Measurements from ENCODE around the gene CHAD.

CHAD gene, protein sequence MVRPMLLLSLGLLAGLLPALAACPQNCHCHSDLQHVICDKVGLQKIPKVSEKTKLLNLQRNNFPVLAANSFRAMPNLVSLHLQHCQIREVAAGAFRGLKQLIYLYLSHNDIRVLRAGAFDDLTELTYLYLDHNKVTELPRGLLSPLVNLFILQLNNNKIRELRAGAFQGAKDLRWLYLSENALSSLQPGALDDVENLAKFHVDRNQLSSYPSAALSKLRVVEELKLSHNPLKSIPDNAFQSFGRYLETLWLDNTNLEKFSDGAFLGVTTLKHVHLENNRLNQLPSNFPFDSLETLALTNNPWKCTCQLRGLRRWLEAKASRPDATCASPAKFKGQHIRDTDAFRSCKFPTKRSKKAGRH

DNA sequence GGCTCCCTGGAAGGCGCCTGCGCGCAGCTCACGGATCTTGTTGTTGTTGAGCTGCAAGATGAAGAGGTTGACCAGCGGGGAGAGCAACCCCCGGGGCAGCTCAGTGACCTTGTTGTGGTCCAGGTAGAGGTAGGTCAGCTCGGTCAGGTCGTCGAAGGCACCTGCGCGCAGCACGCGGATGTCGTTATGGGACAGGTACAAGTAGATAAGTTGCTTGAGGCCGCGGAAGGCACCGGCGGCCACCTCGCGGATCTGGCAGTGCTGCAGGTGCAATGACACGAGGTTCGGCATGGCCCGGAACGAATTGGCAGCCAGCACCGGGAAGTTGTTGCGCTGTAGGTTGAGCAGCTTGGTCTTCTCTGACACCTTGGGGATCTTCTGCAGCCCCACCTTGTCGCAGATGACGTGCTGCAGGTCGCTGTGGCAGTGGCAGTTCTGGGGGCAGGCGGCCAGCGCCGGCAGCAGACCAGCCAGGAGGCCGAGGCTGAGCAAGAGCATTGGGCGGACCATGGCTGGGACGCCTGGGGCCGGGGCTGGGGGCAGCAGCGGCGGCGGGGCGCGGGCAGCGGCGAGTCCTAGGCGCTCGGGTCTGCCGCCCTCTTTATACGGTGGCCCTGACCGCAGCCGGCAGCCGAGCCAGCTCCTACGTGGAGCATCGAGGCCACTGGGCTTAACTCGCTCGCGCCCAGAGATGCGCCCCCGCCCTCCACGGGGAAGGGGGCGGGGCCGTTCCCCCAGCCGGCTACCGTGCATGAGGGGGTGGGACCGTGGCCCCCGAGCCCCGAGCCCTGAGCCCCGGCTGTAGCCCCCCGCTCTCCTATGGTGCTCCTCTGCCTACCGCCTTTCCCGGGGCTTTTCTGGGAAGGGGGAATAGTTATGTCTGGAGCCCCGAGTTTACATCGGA lies at the start of gene CHAD:
Gene CHAD, minus strand, starts transcription at position 577 of the 904 bp plus-strand sequence. Its CDS starts 67 bp downstream, at position 510.
- DNase-seq: no peak

DNA sequence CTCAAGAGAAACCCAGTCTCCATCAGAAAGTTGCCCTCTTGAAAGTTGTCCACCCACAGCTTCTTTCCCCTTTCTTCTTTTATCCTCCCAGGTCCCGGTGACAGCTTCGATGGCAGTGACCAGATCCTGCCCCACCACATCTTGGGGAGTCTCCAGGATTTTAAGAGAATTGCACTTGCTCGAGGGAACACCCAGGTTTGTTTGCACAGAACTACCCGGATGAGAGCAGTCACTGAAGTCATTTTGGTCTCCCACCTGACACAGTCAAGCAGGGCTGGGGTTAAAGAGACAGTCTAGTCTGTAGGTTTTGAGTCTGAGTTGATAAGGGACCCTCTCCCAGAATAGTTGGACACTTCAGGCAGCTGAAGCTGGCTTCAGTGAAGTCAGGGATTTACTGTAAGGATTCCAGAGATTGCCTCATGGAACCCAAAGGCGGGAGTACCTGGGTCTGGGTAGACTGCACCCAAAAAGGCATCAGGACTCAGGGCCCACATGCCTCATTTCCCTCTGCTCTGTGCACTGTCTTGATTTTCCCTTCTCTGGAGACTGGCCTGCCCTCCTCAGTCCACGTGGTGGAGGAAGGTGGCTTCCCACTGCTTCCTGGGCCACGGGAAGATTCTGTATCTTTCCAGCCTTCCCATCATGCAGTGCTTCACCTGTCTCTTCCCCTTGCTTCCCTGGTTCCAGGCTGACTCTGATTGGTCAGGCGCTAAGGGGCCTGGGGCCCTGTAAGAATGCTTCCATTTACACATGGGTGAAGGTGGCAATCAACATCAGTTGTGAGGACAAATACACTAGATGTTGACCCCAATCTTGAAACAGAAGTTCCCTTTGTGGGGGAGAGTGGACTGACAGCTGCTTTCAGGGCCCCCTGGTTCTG lies 49.1 kb upstream of the CHAD start:
- no peak for DNase-seq

DNA sequence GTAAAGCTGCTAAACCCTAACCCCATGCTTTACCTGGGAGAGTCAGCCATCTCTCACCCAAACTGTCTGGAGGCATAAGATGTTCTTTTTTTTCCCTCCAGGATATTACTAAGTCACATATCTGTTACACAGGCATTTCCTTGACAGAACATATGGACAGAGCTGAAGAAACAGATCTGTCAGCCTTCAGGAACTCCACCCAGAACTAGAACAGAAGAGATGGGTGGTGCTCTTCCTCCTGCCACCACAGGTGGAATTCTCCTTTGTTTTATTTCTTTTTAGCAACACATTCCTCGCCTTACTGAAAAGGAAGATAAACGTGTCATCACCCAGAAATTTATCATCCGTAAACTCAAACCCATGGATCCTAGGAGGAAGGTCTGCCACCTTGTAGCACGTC lies 48.3 kb upstream of the CHAD start:
- DNase-seq: no peak

DNA sequence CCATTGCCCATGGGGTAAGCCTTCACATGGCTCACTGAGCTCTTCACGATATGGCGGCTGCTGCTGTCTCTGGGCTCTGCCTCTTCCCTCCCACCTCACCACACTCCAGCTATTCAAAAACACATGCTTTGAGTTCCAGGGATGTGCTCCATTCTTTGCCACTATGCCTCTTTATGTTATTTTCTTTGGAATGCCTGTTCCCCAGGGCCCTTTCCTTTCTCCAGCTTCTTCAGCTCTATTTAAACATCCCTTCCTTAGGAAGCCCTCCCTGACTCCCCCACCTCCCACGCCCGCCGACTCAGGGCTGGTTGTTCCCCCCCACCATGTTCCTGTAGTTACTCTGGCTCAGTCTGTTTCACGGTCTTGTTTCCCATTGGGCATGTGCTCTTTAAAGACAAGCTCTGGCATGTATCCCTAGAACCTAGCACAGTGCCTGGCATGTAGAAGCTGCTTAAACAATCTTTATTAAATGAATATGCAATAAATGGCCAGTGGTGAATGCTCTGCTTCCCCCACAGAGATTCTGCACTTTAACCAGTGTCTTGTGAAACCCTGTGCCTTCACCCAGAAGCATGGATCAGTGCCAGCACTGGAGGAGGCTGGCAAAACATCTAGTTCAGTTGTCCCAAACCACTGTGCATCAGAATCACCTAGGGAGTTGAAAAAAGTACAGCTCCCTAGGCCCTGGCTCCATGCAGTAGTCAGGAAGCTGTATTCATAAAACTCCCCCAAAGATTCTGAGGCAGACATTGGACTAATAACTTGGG lies 46.4 kb upstream of the CHAD start:
- no peak for DNase-seq

DNA sequence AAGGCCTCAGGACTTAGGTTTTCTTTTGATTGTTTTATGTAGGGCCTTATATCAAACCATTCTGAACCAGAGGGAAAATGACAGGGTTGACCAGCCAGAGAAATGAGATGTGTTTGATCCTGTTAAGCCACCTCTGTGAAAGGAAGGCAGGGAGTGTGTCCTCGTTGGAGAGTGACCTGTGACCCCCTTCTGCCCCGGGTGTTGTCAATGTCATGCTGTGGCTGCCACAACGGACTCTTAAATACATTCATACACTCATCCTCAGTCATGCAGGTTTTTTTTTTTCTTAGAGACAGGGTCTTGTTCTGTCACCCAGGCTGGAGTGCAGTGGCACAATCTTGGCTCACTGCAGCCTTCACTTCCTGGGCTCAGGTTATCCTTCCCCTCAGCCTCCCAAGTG lies 45.7 kb upstream of the CHAD start:
- DNase-seq: no peak

DNA sequence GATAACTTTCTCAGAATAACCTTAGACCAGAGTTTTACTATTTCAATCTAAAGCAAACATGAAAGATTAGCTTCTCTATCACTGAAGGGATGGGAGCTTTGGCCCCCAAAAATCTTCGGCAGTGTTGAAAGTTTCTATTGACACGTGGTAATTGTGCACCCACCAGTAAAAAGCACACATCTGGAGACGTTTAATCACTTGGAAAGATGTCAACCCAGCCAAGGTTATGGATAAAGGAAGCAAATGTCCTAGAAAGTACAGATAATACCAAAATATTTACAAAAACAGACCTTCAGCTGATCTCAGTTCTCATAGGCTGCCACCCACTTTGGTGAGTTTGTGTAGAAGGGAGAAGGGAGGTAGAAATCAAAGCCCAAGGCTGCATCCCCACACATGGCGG lies 44.8 kb upstream of the CHAD start:
- DNase-seq: no peak

DNA sequence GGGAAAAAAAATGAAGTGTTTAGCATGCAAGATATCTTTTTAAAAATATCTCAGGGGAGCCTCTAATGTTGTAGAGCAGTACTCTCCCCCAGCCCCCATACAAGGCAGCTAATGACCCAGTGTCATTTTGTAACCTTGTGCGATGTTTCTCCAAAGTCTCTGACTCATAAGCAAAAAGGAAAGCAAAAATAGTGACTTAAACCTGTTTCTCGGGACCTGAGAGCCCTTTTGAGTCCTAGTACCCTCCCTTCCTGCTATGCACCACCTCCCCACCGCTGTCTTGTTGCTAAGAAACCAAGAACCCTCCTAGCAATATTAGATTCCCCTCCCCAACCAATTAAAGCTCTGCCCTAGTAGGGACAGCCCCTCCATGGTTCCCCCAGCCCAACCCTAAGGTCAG lies 42.4 kb upstream of the CHAD start:
- peak; percentile 72 for DNase-seq

DNA sequence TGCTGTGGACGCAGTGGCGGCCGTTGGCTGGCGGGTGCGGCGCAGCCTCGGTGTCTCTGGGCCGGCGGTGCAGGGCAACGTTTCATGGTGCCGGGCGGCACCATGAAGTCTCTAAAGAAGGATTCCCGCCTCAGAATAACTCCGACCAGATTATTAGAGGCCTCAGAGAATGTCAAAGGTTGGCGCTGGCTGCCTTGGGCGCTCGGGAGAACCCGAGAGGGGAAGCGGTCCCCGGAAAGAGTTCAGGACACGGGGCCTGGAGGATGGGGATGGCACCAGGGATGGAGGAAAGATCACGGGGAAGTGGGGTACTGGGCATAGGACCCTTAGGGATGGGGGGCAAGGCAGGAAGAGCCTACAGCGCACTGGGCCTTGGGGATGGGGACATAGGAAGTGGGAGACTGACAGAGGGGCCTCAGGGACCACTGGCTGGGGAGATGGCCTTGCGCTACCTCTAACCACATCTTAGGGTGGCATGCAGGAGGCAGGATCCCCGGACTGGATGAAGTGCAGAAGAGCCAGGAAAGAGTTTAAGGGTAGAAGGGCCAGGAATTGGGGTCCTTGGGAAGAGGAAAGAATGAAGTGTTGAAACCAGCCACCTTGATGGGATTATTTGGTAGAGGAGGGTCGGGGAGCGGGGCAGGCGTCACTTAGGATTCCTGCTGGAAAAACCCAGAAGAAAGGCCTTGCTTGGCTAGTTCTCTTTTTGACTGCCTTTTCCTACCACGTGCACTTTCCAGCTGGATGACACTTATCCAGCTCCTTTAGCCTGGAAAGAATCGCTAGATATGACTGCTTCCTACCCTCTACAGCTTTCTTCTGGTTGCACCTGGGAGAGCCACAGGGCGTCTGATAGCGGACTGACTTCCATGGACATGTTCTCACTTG lies 40.1 kb upstream of the CHAD start:
- no peak for DNase-seq

DNA sequence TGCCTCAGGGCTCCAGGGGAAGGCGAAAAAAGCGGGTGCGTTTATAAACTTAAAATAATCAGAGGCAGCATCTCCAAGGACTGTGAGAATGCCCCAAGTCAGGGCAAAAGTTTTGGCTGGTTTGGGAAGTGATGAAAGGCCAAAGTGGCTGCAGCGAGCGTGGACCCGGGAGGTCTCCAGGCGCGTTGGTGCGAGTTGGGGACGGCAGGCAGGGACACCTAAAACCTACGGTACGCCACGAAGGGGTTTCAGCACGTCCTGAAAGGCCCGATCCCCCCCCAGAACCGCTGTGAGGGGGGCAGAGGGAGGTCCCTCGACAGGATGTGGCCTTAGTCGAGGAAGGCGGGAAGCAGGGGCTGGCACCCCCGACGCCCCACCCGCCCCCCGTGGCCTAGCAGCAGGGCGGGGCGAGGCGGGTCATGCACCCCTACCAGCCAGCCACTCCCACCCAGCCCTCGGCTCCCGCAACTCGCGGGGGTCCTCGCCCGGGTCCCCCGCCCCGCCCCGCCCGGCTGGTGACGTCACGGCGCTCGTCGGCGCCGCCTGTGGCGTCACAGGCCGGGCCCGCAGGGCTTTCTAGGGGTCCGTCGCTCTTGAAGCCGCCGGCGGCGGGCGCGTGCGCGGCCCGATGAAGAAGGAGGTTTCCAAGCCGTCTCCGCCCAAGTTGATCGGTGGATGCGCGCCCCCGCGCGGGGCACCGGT lies 39.3 kb upstream of the CHAD start, which contains the start of gene MYCBPAP:
Gene MYCBPAP, plus strand, starts transcription at position 569 of the 702 bp plus-strand sequence. CDS start 236 bp downstream, outside the sequence.
- peak; percentile 88 for DNase-seq

DNA sequence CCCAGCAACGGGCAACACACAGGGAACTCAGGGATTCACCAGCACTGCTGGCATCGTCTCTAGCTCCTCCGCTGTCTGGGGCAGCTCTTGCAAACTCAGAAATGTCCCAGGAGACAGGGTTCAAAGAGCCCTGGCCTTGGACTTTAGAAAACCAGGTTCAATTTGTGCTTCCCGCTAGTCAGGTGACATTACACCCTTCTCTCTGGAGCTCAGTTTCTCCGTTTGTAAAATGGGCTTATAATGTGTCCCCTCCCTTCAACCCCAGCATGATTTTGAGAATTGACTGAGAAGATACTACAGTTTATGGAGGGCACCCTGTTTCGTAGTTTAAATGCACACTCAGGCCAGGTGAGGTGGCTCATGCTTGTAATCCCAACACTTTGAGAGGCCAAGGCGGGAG lies 37.6 kb upstream of the CHAD start:
- DNase-seq: no peak

DNA sequence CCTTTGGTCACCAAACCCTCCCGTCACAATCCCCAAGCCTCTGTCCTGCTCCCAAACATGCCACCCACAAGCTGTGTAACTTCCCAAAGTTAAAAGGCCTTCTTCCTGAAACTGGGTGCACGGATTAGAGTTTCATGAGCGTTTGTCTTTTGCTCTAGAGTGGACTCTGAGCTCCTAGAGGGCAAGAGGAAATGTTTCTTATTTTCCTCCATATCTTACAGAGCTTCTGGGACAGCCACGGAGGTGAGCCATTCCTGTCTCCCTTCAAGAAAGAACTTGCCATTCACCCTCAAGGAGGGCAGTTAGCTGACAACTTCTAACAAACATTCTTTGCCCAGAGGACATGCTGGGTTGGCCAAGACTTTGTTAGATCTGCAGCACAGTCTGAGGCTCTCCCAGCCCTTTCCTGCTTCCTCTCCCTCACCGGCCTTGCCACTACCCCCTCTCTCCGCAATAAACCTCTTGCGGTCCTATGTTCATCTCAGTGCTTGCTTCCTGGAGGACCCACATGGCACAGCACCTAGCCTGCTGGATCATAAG lies 37.0 kb upstream of the CHAD start:
- no peak for DNase-seq

DNA sequence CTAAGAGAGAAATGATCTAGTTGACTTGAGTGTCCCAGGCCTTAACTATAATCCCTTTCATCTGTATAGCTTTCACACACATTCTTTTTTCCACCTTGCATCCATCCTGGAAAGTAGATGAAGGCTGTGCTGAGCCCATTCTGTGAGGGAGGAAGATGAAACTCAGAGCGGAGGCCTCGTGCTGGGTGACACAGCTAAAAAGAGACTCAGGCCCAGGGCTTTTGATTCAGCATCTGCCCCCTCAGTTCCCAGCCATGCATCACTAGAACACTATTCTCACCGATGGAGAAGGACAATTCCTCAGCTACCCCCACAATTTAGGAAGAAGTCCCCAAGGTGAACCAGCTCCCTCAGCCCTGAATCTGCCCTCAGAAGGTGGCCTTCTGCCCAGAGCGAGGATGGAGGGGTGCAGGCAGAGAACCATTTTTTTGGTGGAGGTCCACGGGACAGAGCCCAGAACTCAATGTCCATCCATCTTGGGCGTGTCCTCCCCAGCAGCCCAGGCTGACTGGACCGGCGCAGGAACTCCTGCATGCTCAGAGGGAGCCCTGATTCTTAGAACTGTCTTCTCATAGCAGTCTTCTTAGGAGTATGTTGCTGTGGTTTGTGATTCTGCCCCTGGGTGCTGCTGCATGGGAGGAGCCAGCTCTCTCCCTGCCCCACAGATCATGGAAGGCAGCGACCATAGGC lies 33.8 kb upstream of the CHAD start:
- no peak for DNase-seq

DNA sequence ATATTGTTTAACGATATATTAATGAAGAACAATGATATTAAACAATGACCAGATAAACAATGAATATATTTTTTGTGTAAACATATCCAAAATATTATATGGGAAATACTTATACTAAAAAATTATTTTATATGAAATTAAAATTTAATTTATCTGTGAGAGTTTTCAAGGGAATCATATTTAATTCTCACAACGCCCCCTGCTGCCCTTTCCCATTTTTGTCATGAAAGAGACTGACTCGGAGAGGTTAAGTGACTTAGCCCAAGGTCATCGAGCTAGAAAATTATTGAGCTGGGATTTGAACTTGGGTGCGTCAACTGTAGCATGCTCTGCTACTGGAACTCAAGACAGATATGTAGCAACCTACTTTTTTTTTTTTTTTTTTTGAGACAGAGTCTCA lies 32.4 kb upstream of the CHAD start:
- peak; percentile 52 for DNase-seq

DNA sequence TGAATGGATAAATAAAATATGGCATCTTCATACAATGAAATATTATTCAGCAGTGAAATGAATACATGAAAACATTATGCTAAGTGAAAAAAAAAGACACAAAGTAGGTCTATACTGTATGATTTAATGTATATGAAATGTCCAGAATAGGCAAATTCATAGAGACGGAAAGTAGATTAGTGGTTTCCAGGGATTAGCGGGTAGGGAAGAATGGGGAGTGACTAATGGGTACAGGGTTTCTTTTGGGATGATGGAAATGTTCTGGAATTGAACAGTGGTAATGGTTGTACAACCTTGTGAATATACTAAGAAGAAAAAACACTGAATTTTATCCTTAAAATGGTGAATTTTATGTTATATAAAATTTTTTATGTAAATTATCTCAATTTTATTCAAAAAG lies 31.0 kb upstream of the CHAD start:
- DNase-seq: no peak

DNA sequence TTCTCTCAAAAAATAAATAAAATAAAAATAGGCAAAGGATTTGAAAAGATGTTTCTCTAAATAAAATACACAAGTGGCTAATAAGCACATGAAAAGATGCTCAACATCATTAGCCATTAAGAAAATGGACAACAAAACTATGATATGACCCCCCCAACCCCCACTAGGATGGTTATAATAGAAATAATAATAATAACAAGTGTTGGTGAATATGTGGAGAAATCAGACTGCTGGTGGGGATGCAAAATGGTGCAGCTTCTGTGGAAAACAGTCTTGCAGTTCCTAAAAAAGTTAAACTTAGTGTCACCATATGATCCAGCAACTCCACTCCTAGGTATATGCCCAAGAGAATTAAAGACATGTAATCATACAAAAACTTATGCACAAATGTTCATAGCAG lies 30.6 kb upstream of the CHAD start:
- DNase-seq: no peak

DNA sequence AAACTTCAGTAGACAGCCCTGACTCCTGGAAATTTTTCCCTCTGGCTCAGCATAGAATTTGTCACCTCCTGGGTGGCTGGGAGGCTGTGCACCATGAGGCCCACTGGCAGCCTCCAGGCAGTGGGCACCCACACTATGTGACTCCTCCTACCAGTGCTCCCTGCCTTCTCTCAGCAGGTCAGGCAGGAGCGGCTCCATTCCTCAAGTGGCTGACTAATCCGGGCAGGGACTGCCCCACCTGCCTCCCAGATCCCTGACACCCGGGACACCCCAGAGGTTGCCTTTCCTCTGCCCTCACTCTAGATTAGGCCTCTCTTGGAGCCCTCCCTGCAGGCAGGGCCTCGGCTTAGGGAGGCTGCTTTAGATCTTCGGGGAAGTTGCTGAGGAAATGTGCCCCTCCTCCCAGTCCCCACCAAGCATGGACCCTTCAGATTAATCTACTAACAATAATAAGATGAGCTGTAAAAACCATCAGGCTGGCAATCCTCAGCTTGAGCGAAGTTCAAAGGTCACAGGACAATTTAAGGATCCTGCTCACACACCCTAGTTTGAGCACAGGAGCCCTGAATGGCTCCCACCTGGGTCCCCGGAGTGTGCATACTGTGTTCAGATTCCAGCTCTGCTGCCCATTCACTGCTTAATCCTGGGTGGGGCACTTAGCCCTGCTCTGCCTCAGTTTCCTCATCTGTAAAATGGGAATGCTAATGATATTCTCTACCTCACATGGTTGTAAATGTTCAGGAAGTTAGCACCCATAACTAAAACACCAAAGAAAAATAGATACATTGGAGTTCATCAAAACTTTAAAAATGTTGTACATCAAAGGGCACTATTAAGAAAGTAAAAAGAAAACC lies 29.6 kb upstream of the CHAD start:
- no peak for DNase-seq

DNA sequence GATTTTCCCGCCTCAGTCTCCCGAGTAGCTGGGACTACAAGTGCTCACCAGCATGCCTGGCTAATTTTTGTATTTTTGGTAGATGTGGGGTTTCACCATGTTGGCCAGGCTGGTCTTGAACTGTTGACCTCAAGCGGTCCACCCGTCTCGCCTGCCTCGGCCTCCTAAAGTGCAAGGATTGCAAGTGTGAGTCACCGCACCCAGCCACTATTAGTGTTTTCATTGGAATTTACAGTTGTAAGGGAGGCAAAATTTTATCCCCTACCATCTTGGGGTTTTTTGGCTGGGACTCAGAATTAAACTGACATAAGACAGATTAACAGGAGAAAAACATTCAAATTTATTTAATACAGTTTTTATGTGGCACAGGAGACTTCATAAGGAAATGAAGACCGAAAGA lies 27.2 kb upstream of the CHAD start:
- DNase-seq: no peak

DNA sequence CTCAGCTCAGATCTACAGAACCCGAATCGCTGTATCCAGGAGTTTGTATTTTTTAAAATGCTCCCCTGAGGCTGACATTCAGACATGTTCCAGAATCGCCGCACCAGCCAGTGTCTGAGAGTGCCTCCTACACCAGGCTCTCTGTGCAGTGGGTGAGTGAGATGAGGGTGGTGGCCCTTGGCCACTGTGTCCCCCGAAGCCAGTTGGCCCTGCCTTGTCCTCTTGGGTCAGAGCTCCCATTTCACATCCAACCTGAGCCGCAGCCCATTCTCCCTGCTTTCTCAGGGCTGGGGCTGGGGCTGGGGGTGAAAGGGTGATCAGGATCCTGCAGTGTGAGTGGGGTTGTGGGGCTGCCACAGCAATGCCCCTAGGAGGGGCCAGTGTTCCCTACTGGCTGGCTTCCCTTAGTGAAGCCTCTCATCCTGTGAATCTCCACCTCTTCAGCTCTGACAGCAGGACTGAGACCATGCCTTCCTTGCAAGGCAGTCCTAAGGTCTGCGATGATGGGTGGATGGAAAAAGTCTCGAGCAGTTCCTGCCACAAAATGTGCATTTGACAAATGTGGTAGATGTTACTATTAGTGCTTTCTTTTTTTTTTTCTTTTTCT lies 26.6 kb upstream of the CHAD start:
- no peak for DNase-seq

All from activated CD4-positive, alpha-beta T cell treated with anti-CD3 and anti-CD28 coated beads for 48 hours (primary cell).